HCT116 (cell line): ENCODE measurements around the gene PAK6. TPM values are rescaled to one million over a fixed set of nuclear protein-coding genes. Genes with fewer than 3 reads are reported as not detected.

Experiments
- ATAC-seq: fragments of 200-7000 bp; cut with Tn5 transposase; 2 replicates; pipeline ENCODE4 v1.9.1; 2020; ENCODE audit warnings: mild to moderate bottlenecking, moderate library complexity
- BruUV-seq: library from RNA; stranded (reverse); fragments of 400-500 nt; replicated peaks from 2 replicates; lab custom pipeline; 2021; lab: Mats Ljungman, UMichigan
- CTCF ChIA-PET: fragments of 300-600 bp; sonication (Branson Sonifier 250); formaldehyde crosslinking; loops from one replicate; lab custom pipeline; 2021; ENCODE audit warnings: antibody characterized with exemption; lab: Charles Lee
- POLR2A ChIA-PET: fragments of 300-600, 350-600 bp; sonication (Branson Sonifier 250); formaldehyde crosslinking; loops from one replicate; lab custom pipeline; 2021; ENCODE audit warnings: antibody characterized with exemption; lab: Charles Lee
- RAD21 ChIA-PET, 2 experiments: fragments of 300-600 bp; sonication (Branson Sonifier 250); formaldehyde crosslinking; loops; one replicate each; lab custom pipeline; 2023; ENCODE audit warnings: low total read pairs in 2 of 2; ENCODE audit not compliant: uncharacterized antibody in 2 of 2, unreplicated experiment in 2 of 2, low non-redundant PET in 1 of 2; lab: Charles Lee
- DNase-seq: peaks from one replicate; pipeline ENCODE4 v3.0.0-alpha.2; 2010; ENCODE audit warnings: low read depth, low spot score
- H2AFZ ChIP-seq: fragments of 200-600 bp; shearing (Covaris generic), sonication (generic); 2 replicates; pipeline ENCODE4 v1.6.1; 2017; ENCODE audit warnings: low read depth, mixed run types, mixed read lengths, antibody characterized with exemption, low read length; ENCODE audit not compliant: poor library complexity, severe bottlenecking
- H3K27ac ChIP-seq: 2 replicates; pipeline ENCODE4 v1.5.1; 2012; ENCODE audit warnings: low read depth, low read length
- H3K27me3 ChIP-seq: fragments of 200-600 bp; sonication (generic); 2 replicates; pipeline ENCODE4 v1.6.1; 2016; ENCODE audit warnings: mixed run types, low read length, mixed read lengths; ENCODE audit not compliant: insufficient read depth
- H3K36me3 ChIP-seq, 2 experiments: fragments of 200-500 bp in 1 of 2; fragments of 200-600 bp in 1 of 2; sonication (Bioruptor generic) in 1 of 2; sonication (generic) in 1 of 2; 2 replicates each; pipeline versions ENCODE4 v1.5.1 to v1.6.1; 2014 to 2016; ENCODE audit warnings: low read length in 2 of 2, inconsistent platforms in 1 of 2, mixed read lengths in 1 of 2, mixed run types in 1 of 2; ENCODE audit not compliant: insufficient read depth in 2 of 2, control insufficient read depth in 1 of 2
- H3K4me1 ChIP-seq, 2 experiments: fragments of 200-600 bp in 1 of 2; sonication (generic) in 1 of 2; 2 replicates each; pipeline versions ENCODE4 v1.5.1 to v1.6.1; 2012 to 2017; ENCODE audit warnings: low read length in 2 of 2, inconsistent platforms in 1 of 2, mild to moderate bottlenecking in 1 of 2, mixed read lengths in 1 of 2, mixed run types in 1 of 2, moderate library complexity in 1 of 2; ENCODE audit not compliant: insufficient read depth in 2 of 2, control insufficient read depth in 1 of 2
- H3K4me2 ChIP-seq: fragments of 200-600 bp; sonication (generic); 2 replicates; pipeline ENCODE4 v1.6.1; 2017; ENCODE audit warnings: mixed run types, low read length, mixed read lengths
- H3K4me3 ChIP-seq, 2 experiments: fragments of 200-600 bp in 1 of 2; sonication (generic) in 1 of 2; replicated peaks in 1 of 2; 2 replicates each; pipeline ENCODE4 v1.5.1; 2011 to 2016; ENCODE audit warnings: low read length in 2 of 2, control low read depth in 1 of 2, low read depth in 1 of 2, mild to moderate bottlenecking in 1 of 2, mixed read lengths in 1 of 2, mixed run types in 1 of 2
- H3K79me2 ChIP-seq: fragments of 200-600 bp; sonication (generic); 2 replicates; pipeline ENCODE4 v1.6.1; 2017; ENCODE audit warnings: mild to moderate bottlenecking, mixed run types, low read length, moderate library complexity, mixed read lengths; ENCODE audit not compliant: insufficient read depth
- H3K9ac ChIP-seq: fragments of 200-600 bp; sonication (generic); 2 replicates; pipeline ENCODE4 v1.6.1; 2016; ENCODE audit warnings: low read length, mixed read lengths
- H3K9me2 ChIP-seq: fragments of 200-600 bp; sonication (generic), shearing (Covaris generic); 2 replicates; pipeline ENCODE4 v1.6.1; 2017; ENCODE audit warnings: mixed run types, mild to moderate bottlenecking, moderate library complexity; ENCODE audit not compliant: insufficient read depth
- H3K9me3 ChIP-seq, 2 experiments: fragments of 200-500 bp in 1 of 2; fragments of 200-600 bp in 1 of 2; sonication (Bioruptor generic) in 1 of 2; sonication (generic) in 1 of 2; 2 replicates each; pipeline ENCODE4 v1.6.1; 2014 to 2017; ENCODE audit warnings: low read length in 2 of 2, mixed read lengths in 2 of 2, inconsistent platforms in 1 of 2, low read depth in 1 of 2, mild to moderate bottlenecking in 1 of 2, mixed run types in 1 of 2, moderate library complexity in 1 of 2; ENCODE audit not compliant: control insufficient read depth in 1 of 2, insufficient read depth in 1 of 2
- H4K20me1 ChIP-seq: fragments of 200-600 bp; sonication (generic), shearing (Covaris generic); 2 replicates; pipeline ENCODE4 v1.6.1; 2017; ENCODE audit warnings: mixed run types, mild to moderate bottlenecking, moderate library complexity; ENCODE audit not compliant: insufficient read depth
- CBX3 ChIP-seq: IDR thresholded peaks from 2 replicates; pipeline ENCODE4 v1.6.1; 2012; ENCODE audit warnings: low read depth
- CTCF ChIP-seq, 3 experiments: fragments of 200-600 bp in 1 of 3; sonication (generic) in 1 of 3; IDR thresholded peaks in 2 of 3; conservative IDR thresholded peaks in 1 of 3; 2 replicates each; pipeline ENCODE4 v1.5.1; 2012 to 2017; ENCODE audit warnings: low read depth in 2 of 3, low read length in 2 of 3, antibody characterized with exemption in 1 of 3, borderline replicate concordance in 1 of 3, control low read depth in 1 of 3, mild to moderate bottlenecking in 1 of 3, mixed read lengths in 1 of 3, mixed run types in 1 of 3, moderate library complexity in 1 of 3; ENCODE audit not compliant: insufficient read depth in 1 of 3
- EGR1 ChIP-seq: IDR thresholded peaks from 2 replicates; pipeline ENCODE4 v1.6.1; 2012; ENCODE audit warnings: low read depth
- ELF1 ChIP-seq: IDR thresholded peaks from 2 replicates; pipeline ENCODE4 v1.6.1; 2012; ENCODE audit warnings: low read depth, borderline replicate concordance
- EZH2phosphoT487 ChIP-seq: fragments of 200-600 bp; IDR thresholded peaks from 2 replicates; pipeline ENCODE4 v1.6.1; 2018; ENCODE audit warnings: antibody characterized with exemption, borderline replicate concordance
- FOSL1 ChIP-seq: IDR thresholded peaks from 2 replicates; pipeline ENCODE4 v1.6.1; 2012; ENCODE audit warnings: low read depth
- JUND ChIP-seq: IDR thresholded peaks from 2 replicates; pipeline ENCODE4 v1.6.1; 2012
- SIN3A ChIP-seq: IDR thresholded peaks from 2 replicates; pipeline ENCODE4 v1.6.1; 2012; ENCODE audit warnings: low read depth
- SP1 ChIP-seq: IDR thresholded peaks from 2 replicates; pipeline ENCODE4 v1.6.1; 2012; ENCODE audit warnings: low read depth
- SRF ChIP-seq: IDR thresholded peaks from 2 replicates; pipeline ENCODE4 v1.6.1; 2012; ENCODE audit warnings: low read depth
- YY1 ChIP-seq: IDR thresholded peaks from 2 replicates; pipeline ENCODE4 v1.6.1; 2011; ENCODE audit warnings: low read length, low read depth, moderate library complexity, mild to moderate bottlenecking; ENCODE audit not compliant: insufficient replicate concordance; ENCODE audit errors: extremely low read depth
- ZNF274 ChIP-seq: fragments of 200-500 bp; sonication (Bioruptor generic); IDR thresholded peaks from 2 replicates; pipeline ENCODE4 v1.6.1; 2014; ENCODE audit warnings: mild to moderate bottlenecking, low read depth, low read length, inconsistent platforms
- intact Hi-C: fragments of 100-400 bp; cut with micrococcal nuclease; formaldehyde crosslinking; loops from 2 replicates; pipeline ENCODE4 v1.10.0; 2022
- total RNA-seq: library from RNA; stranded (reverse); gene quantifications from one replicate; pipeline ENCODE4 v1.2.1, GENCODE V29; 2021; ENCODE audit not compliant: unreplicated experiment
- TF ChIP-seq, protein P1 (sequence below): IDR thresholded peaks from 2 replicates; pipeline ENCODE4 v1.6.1; 2011; ENCODE audit warnings: mild to moderate bottlenecking, low read length, moderate library complexity; ENCODE audit not compliant: insufficient replicate concordance; ENCODE audit errors: extremely low read depth
- TF ChIP-seq, protein P2 (sequence below): IDR thresholded peaks from 2 replicates; pipeline ENCODE4 v1.6.1; 2012; ENCODE audit warnings: low read depth

The PAK6 gene
- total RNA-seq, 1 experiment from 2014 or later, result 19.9 TPM

GRCh38 chr15:40229316-40229715, 9.5 kb upstream of the PAK6 start:
- ATAC-seq (no peak), DNase-seq (no peak)
- Histone ChIP-seq H3K4me2 (no peak overlapping the region), H3K27ac (no peak overlapping the region), H3K79me2 (no peaks in the 10 kb centered on the region), H4K20me1 (no peaks in the 10 kb centered on the region), H3K4me3 (no peak overlapping the region), H3K36me3 (peaks cover 5% of the 10 kb centered on the region in 2 experiments; a peak in 2 of 4 replicates), H3K9me2 (no peaks in the 10 kb centered on the region), H2AFZ (no peak overlapping the region), H3K27me3 (no peaks in the 10 kb centered on the region), H3K9ac (no peak overlapping the region), H3K9me3 (no peaks in the 10 kb centered on the region), H3K4me1 (peaks cover 0 to 8% of the 10 kb centered on the region in 2 experiments; a peak in 1 of 4 replicates)
- intact Hi-C loops, result no loop called here
- POLR2A ChIA-PET, result interaction anchor here (1.2 kb wide), 1 partner anchor 10 kb away, joined by 3 read pairs; the partner anchor contains the start of gene PAK6
- no TSS peak for BruUV-seq
- CTCF ChIA-PET, result interaction anchor here (1.3 kb wide), 1 partner anchor 14 kb away, joined by 3 read pairs; no protein-coding TSS in a partner anchor
- RAD21 ChIA-PET, result no interaction called here
- TF ChIP-seq SIN3A (no peak), EGR1 (no peak), CTCF (IDR thresholded peaks at IDR 0.05 in 2 of 3, conservative IDR thresholded peaks at IDR 0.05 in 1 of 3; ENCODE audit: borderline replicate concordance in 1 of 3, insufficient read depth in 1 of 3, low read depth in 2 of 3, low read length in 2 of 3) (no peak), SP1 (no peak), EZH2phosphoT487 (no peak), JUND (no peak), ZNF274 (no peak), YY1 (no peak), FOSL1 (no peak), ELF1 (no peak), SRF (no peak), CBX3 (no peak)
- TF ChIP-seq, protein P1, sequence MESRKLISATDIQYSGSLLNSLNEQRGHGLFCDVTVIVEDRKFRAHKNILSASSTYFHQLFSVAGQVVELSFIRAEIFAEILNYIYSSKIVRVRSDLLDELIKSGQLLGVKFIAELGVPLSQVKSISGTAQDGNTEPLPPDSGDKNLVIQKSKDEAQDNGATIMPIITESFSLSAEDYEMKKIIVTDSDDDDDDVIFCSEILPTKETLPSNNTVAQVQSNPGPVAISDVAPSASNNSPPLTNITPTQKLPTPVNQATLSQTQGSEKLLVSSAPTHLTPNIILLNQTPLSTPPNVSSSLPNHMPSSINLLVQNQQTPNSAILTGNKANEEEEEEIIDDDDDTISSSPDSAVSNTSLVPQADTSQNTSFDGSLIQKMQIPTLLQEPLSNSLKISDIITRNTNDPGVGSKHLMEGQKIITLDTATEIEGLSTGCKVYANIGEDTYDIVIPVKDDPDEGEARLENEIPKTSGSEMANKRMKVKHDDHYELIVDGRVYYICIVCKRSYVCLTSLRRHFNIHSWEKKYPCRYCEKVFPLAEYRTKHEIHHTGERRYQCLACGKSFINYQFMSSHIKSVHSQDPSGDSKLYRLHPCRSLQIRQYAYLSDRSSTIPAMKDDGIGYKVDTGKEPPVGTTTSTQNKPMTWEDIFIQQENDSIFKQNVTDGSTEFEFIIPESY, result no peak
- TF ChIP-seq, protein P2, sequence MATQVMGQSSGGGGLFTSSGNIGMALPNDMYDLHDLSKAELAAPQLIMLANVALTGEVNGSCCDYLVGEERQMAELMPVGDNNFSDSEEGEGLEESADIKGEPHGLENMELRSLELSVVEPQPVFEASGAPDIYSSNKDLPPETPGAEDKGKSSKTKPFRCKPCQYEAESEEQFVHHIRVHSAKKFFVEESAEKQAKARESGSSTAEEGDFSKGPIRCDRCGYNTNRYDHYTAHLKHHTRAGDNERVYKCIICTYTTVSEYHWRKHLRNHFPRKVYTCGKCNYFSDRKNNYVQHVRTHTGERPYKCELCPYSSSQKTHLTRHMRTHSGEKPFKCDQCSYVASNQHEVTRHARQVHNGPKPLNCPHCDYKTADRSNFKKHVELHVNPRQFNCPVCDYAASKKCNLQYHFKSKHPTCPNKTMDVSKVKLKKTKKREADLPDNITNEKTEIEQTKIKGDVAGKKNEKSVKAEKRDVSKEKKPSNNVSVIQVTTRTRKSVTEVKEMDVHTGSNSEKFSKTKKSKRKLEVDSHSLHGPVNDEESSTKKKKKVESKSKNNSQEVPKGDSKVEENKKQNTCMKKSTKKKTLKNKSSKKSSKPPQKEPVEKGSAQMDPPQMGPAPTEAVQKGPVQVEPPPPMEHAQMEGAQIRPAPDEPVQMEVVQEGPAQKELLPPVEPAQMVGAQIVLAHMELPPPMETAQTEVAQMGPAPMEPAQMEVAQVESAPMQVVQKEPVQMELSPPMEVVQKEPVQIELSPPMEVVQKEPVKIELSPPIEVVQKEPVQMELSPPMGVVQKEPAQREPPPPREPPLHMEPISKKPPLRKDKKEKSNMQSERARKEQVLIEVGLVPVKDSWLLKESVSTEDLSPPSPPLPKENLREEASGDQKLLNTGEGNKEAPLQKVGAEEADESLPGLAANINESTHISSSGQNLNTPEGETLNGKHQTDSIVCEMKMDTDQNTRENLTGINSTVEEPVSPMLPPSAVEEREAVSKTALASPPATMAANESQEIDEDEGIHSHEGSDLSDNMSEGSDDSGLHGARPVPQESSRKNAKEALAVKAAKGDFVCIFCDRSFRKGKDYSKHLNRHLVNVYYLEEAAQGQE, result no peak
